Gastrocnemius medialis (tissue), 4 donors: ENCODE results near the gene FAM227B.

Experiments used
- CTCF ChIP-seq, 5 experiments: fragments of 450-650 bp in 3 of 5; fragments of 200-600 bp in 2 of 5; sonication (generic) in 2 of 5; IDR thresholded peaks in 4 of 5; conservative IDR thresholded peaks in 1 of 5; 1 replicate in 4 of 5; 2 replicates in 1 of 5; pipeline ENCODE4 v1.5.1; 2016 to 2019; ENCODE audit warnings: antibody characterized with exemption in 5 of 5, mild to moderate bottlenecking in 3 of 5, moderate library complexity in 3 of 5
- POLR2A ChIP-seq, 2 donors: fragments of 450-650 bp; IDR thresholded peaks; one replicate each; pipeline ENCODE4 v1.6.1; 2017; ENCODE audit warnings: antibody characterized with exemption in 2 of 2, mild to moderate bottlenecking in 2 of 2, moderate library complexity in 2 of 2

GRCh38 chr15:49441816-49442215 is 178.8 kb downstream of the FAM227B start:
- TF ChIP-seq CTCF (IDR thresholded peaks at IDR 0.05 in 4 of 5, conservative IDR thresholded peaks at IDR 0.05 in 1 of 5) = no peak
- TF ChIP-seq POLR2A (IDR thresholded peaks at IDR 0.05) = no peak
